Activated effector memory CD4-positive, alpha-beta T cell treated with anti-CD3 and anti-CD28 coated beads, Interleukin-2, amount 50 U/mL, for 16 hours (primary cell): Measurements from ENCODE around the gene LRMDA.

Experiments
- DNase-seq: peaks from one replicate; pipeline ENCODE4 v3.0.0-alpha.2; 2020

Gene LRMDA

GRCh38 chr10:75682649-75683557 lies 251.5 kb downstream of the LRMDA start:
- DNase-seq = no peak

GRCh38 chr10:75685187-75685586 lies 253.8 kb downstream of the LRMDA start:
- DNase-seq = no peak

- DNase-seq = no peak
Measured at GRCh38 chr10:75688506-75689300, 257.3 kb downstream of the LRMDA start.

GRCh38 chr10:75693489-75693888 lies 262.1 kb downstream of the LRMDA start:
- no peak for DNase-seq

GRCh38 chr10:75694269-75694668 lies 262.8 kb downstream of the LRMDA start:
- no peak for DNase-seq

- no peak for DNase-seq
Measured at GRCh38 chr10:75694790-75695189, 263.4 kb downstream of the LRMDA start.

GRCh38 chr10:75695994-75696393 lies 264.6 kb downstream of the LRMDA start:
- DNase-seq = no peak

GRCh38 chr10:75696536-75696935 lies 265.1 kb downstream of the LRMDA start:
- no peak for DNase-seq

GRCh38 chr10:75703191-75703854 lies 271.9 kb downstream of the LRMDA start:
- no peak for DNase-seq

GRCh38 chr10:75705426-75705825 lies 274.0 kb downstream of the LRMDA start:
- DNase-seq = no peak

GRCh38 chr10:75707080-75707840 lies 275.8 kb downstream of the LRMDA start:
- DNase-seq = no peak

GRCh38 chr10:75708060-75708459 lies 276.6 kb downstream of the LRMDA start:
- no peak for DNase-seq

- no peak for DNase-seq
Measured at GRCh38 chr10:75709245-75709644, 277.8 kb downstream of the LRMDA start.

- DNase-seq = no peak
Measured at GRCh38 chr10:75709811-75710210, 278.4 kb downstream of the LRMDA start.

- DNase-seq = no peak
Measured at GRCh38 chr10:75712242-75712880, 280.9 kb downstream of the LRMDA start.

- DNase-seq = no peak
Measured at GRCh38 chr10:75716506-75716905, 285.1 kb downstream of the LRMDA start.

- DNase-seq = no peak
Measured at GRCh38 chr10:75717126-75717916, 285.9 kb downstream of the LRMDA start.

GRCh38 chr10:75718991-75719390 lies 287.6 kb downstream of the LRMDA start:
- DNase-seq = no peak

- DNase-seq = no peak
Measured at GRCh38 chr10:75720157-75720556, 288.7 kb downstream of the LRMDA start.

GRCh38 chr10:75722020-75722419 lies 290.6 kb downstream of the LRMDA start:
- no peak for DNase-seq

- DNase-seq = no peak
Measured at GRCh38 chr10:75722609-75723008, 291.2 kb downstream of the LRMDA start.
